IPS-18c (cell line): ENCODE data around the gene STIM2.
"Not testable (repeated sequence)": the region's sequence is repeated elsewhere in the genome, so short reads cannot be mapped to it uniquely, and the experiment has no call there.

ENCODE experiments used
- H3K4me3 ChIP-seq: 2 replicates; pipeline ENCODE4 v1.7.0; 2013; ENCODE audit warnings: low read depth, mild to moderate bottlenecking, low read length, moderate library complexity; ENCODE audit not compliant: insufficient read depth
- H3K9me3 ChIP-seq: one replicate; pipeline ENCODE4 v1.6.1; 2013; ENCODE audit warnings: mild to moderate bottlenecking, low read length, moderate library complexity; ENCODE audit not compliant: control insufficient read depth, insufficient read depth

The STIM2 gene

GRCh38 chr4:26860157-26860921, at the start of gene STIM2:
TSS of gene STIM2 (plus strand) at chr4:26860841.
- H3K9me3 ChIP-seq: no peaks in the 10 kb centered on the region
- H3K4me3 ChIP-seq: peak within 1 kb of the TSS; percentile 78

GRCh38 chr4:26811571-26811970, 49.1 kb upstream of the STIM2 start:
- H3K4me3 ChIP-seq, H3K9me3 ChIP-seq: not testable (repeated sequence)

GRCh38 chr4:26812049-26812714, 48.5 kb upstream of the STIM2 start:
- Histone ChIP-seq H3K9me3 (no peaks in the 10 kb centered on the region), H3K4me3 (no peak overlapping the region)

- H3K4me3 ChIP-seq: no peak overlapping the region
- H3K9me3 ChIP-seq: no peaks in the 10 kb centered on the region
Measured at GRCh38 chr4:26813698-26814097, 46.9 kb upstream of the STIM2 start.

- no peaks in the 10 kb centered on the region for H3K9me3 ChIP-seq
- no peak overlapping the region for H3K4me3 ChIP-seq
Measured at GRCh38 chr4:26815199-26815598, 45.4 kb upstream of the STIM2 start.

GRCh38 chr4:26815706-26816105, 44.9 kb upstream of the STIM2 start:
- Histone ChIP-seq H3K9me3 (no peaks in the 10 kb centered on the region), H3K4me3 (no peak overlapping the region)

- Histone ChIP-seq H3K4me3 (no peak overlapping the region), H3K9me3 (no peaks in the 10 kb centered on the region)
Measured at GRCh38 chr4:26819026-26819425, 41.6 kb upstream of the STIM2 start.

- H3K4me3 ChIP-seq: no peak overlapping the region
- no peaks in the 10 kb centered on the region for H3K9me3 ChIP-seq
Measured at GRCh38 chr4:26819478-26820095, 41.1 kb upstream of the STIM2 start.

GRCh38 chr4:26820346-26820745, 40.3 kb upstream of the STIM2 start:
- H3K4me3 ChIP-seq: no peak overlapping the region
- H3K9me3 ChIP-seq: no peaks in the 10 kb centered on the region

- H3K9me3 ChIP-seq: no peaks in the 10 kb centered on the region
- H3K4me3 ChIP-seq: no peak overlapping the region
Measured at GRCh38 chr4:26821031-26821430, 39.6 kb upstream of the STIM2 start.

GRCh38 chr4:26821677-26822503, 38.8 kb upstream of the STIM2 start:
- Histone ChIP-seq H3K9me3 (no peaks in the 10 kb centered on the region), H3K4me3 (no peak overlapping the region)

GRCh38 chr4:26822546-26822945, 38.1 kb upstream of the STIM2 start:
- H3K9me3 ChIP-seq: no peaks in the 10 kb centered on the region
- H3K4me3 ChIP-seq: no peak overlapping the region

- H3K4me3 ChIP-seq, H3K9me3 ChIP-seq: not testable (repeated sequence)
Measured at GRCh38 chr4:26822974-26823373, 37.7 kb upstream of the STIM2 start.

GRCh38 chr4:26823583-26823982, 37.1 kb upstream of the STIM2 start:
- no peak overlapping the region for H3K4me3 ChIP-seq
- H3K9me3 ChIP-seq: no peaks in the 10 kb centered on the region

- H3K9me3 ChIP-seq: no peaks in the 10 kb centered on the region
- no peak overlapping the region for H3K4me3 ChIP-seq
Measured at GRCh38 chr4:26824667-26825066, 36.0 kb upstream of the STIM2 start.

- H3K9me3 ChIP-seq: no peaks in the 10 kb centered on the region
- no peak overlapping the region for H3K4me3 ChIP-seq
Measured at GRCh38 chr4:26826721-26827120, 33.9 kb upstream of the STIM2 start.

GRCh38 chr4:26827336-26827735, 33.3 kb upstream of the STIM2 start:
- not testable (repeated sequence) for H3K9me3 ChIP-seq, H3K4me3 ChIP-seq
